GM13977 (cell line): ENCODE results near the gene FAIM2.

Experiments
- DNase-seq: peaks from one replicate; pipeline ENCODE4 v3.0.0; 2012; ENCODE audit warnings: low spot score
- in situ Hi-C: fragments of 300-500 bp; cut with MboI; formaldehyde crosslinking; loops from one replicate; pipeline ENCODE4 v1.12.0; 2022; ENCODE audit warnings: low sequenced_read_pairs, low pct_unique_long_range_greater_than_20kb, mixed read lengths, inconsistent platforms; ENCODE audit not compliant: unreplicated experiment
- TF ChIP-seq, protein P1 (sequence below): IDR thresholded peaks from 2 replicates; pipeline ENCODE4 v1.5.1; 2012; ENCODE audit warnings: mild to moderate bottlenecking, control low read depth; ENCODE audit not compliant: insufficient read depth; ENCODE audit errors: extremely low read depth, missing control alignments

FAIM2 gene

DNA sequence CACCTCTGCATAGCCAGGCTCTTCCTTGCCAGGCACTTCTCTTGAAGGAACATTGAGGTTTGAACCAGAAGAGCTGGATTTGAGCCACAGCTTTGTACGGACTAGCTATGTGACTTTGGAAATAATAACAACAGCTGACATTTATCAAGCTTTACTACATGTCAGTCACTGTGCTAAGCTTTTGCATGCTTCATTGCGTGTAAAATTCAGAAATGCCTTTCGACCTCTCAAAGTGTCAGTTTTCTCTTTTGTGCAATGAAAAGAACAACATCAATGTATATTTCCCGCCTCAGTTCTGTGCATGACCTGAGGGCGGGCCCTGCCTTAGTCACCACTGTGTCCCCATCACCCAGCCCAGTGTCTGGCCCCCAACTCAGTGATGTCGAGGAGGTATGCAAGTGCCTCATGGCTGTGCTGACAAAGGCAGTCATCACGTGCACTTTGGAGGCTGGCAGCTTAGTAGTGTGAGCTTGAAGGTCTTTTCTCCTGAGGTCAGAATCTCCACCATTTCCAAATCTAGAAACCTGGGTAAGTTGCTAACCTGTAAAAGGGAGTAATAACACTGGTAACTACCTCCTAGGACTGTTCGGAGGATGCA lies 28.9 kb upstream of the FAIM2 start:
- no peak for DNase-seq
- TF ChIP-seq, protein P1, sequence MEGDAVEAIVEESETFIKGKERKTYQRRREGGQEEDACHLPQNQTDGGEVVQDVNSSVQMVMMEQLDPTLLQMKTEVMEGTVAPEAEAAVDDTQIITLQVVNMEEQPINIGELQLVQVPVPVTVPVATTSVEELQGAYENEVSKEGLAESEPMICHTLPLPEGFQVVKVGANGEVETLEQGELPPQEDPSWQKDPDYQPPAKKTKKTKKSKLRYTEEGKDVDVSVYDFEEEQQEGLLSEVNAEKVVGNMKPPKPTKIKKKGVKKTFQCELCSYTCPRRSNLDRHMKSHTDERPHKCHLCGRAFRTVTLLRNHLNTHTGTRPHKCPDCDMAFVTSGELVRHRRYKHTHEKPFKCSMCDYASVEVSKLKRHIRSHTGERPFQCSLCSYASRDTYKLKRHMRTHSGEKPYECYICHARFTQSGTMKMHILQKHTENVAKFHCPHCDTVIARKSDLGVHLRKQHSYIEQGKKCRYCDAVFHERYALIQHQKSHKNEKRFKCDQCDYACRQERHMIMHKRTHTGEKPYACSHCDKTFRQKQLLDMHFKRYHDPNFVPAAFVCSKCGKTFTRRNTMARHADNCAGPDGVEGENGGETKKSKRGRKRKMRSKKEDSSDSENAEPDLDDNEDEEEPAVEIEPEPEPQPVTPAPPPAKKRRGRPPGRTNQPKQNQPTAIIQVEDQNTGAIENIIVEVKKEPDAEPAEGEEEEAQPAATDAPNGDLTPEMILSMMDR = no peak
- in situ Hi-C loops = no loop called here

DNA sequence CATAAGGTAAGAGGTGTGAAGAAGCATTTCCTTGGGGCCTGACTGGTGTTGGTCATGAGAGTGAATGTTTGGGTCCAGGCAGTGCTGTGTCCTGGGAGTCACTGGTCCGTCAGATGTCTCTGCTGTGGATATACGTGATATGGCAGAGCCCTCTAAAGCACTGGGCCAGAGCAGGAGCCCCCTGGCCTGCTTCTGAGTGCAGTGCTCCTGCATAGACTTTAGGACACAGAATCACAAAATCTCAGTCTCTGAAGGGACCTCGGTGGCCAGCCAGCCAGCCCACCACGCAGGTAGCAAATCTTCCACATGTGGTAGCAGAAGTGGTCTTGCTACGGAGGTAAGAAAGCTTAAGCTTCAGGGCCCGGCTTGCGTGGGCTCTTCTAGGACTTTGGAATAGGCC lies 28.3 kb upstream of the FAIM2 start:
- TF ChIP-seq, protein P1 = no peak
- no peak for DNase-seq
- in situ Hi-C loops = no loop called here

DNA sequence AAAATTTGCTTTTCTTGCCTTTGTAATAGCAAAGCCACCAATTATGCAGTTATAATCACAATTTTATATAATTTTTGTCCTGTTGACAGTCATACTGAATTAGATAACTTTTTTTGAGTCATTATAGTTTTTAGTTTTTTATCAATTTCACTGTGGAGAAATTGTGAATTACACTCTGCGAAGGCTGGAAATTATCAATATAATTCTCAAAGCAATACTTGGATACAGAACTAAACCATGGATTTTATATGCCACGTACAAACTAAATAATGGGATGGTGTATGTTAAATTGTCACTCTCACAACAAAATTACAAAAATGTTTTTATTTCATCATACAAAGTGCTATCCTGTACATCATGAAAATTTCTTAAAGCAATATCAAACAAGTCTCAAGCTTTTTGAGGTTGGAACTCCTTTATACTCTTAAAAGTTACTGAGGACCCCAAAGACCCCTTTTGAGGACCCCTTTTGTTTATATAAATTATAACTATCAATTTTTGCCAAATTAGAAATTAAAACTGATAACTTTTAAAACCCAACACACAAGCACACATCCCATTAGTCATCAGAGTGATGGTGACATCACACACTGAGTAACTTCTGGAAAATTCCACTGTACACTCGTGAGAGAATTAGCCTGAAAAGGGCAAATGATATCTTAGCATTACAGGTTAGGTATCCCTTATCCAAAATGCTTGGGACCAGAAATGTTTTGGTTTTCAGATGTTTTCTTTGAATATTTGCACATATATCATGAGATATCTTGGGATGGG lies 27.0 kb upstream of the FAIM2 start:
- in situ Hi-C loops = no loop called here
- TF ChIP-seq, protein P1 = no peak
- no peak for DNase-seq

DNA sequence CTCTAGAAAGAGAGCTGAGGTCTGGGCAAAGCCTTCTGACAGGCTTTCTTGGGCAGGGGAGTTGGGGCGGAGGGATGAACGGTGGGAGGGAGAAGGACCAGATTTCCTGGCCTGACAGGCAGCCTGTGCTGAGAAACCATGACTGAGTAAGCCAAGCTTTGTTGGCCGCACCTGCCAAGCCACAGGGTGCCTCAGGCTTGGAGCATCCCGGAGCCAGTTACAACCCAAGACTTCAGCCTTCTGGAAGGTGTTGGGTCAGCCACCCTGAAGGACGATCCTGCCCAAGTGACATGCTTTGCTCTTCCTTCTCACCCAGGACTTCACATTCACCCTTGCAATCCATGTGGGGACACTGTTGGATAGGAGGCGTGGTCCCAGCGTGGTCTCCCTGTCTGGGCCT lies 25.9 kb upstream of the FAIM2 start:
- TF ChIP-seq, protein P1 = no peak
- no peak for DNase-seq
- in situ Hi-C loops = no loop called here

DNA sequence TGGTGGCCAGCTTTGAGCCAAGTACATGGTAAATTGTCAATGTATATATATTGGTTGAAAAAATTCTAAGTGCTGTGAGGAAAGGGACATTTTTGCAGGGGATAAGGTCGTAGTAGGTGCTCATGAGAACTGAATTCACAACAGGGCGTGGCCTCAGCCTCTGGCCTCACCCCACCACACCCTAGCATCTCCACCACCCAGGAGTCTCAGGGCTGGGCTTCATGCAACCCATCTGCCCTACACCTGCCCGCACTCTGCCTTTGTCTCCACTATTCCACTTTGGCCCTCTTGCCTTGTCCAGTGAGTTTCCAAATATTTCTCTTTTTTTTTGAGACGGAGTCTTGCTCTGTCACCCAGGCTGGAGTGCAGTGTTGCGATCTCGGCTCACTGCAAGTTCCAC lies 24.8 kb upstream of the FAIM2 start:
- TF ChIP-seq, protein P1 = no peak
- in situ Hi-C loops = no loop called here
- DNase-seq = no peak

DNA sequence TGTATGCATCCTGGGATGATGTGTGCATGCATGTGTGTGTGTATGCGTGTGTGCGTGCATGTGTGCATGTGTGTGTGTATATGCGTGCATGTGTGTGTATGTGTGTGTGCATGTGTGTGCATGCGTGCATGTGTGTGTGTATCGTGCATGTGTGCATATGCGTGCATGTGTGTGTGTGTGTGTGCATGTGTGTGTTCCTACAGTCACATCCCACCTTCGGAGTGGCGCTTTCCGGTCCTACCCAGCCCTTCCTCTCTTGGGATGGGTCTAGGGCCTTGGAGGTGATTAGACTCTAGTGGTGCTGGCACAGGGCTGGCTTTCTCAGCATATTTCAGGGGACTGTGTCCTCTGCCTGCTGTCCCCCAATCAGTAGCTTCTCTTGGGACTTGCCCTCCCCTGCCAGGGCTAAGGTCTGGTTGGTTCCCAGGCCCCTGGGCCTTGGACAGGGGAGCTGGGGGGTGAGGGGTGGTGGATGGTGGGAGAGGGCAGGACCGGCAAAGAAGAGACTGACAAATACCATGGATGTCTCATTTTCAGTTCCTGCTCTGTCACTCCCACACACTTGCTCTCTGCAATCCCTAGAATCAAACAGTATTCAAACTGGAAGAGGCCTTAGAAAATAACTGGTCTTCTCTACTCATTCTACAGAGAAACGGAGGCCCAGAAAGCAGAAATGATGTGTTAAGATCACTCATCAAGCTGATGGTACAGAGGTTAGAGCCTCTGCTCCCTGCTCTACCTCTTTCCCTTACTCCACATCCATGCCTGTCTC lies 21.9 kb upstream of the FAIM2 start:
- DNase-seq = no peak
- TF ChIP-seq, protein P1 = no peak
- in situ Hi-C loops = no loop called here
